Ovary (tissue), 9 donors: ENCODE results near the gene EYA3. TPM values are rescaled to one million over a fixed set of nuclear protein-coding genes. Genes with fewer than 3 reads are reported as not detected.

ENCODE experiments used
- DNase-seq, 5 donors: peaks; one replicate each; pipeline ENCODE4 v3.0.0-alpha.2; 2019 to 2020
- H3K27ac ChIP-seq, 2 donors: fragments of 200-600 bp; one replicate each; pipeline versions ENCODE4 v1.5.1 to v1.8.0; 2019 to 2022
- H3K27me3 ChIP-seq: fragments of 200-600 bp; one replicate; pipeline ENCODE4 v1.8.0; 2022
- H3K36me3 ChIP-seq: fragments of 200-600 bp; sonication (generic); one replicate; pipeline ENCODE4 v1.5.1; 2019
- H3K4me1 ChIP-seq: one replicate; pipeline ENCODE4 v1.8.1; 2013; ENCODE audit warnings: mild to moderate bottlenecking, moderate library complexity; ENCODE audit not compliant: insufficient read depth
- H3K4me3 ChIP-seq: fragments of 200-600 bp; sonication (generic); one replicate; pipeline ENCODE4 v1.5.1; 2017
- H3K9me3 ChIP-seq, 2 donors: fragments of 200-600 bp in 1 of 2; sonication (generic) in 1 of 2; one replicate each; pipeline versions ENCODE4 v1.5.1 to v1.8.1; 2013 to 2019; ENCODE audit warnings: mild to moderate bottlenecking in 1 of 2, moderate library complexity in 1 of 2
- CTCF ChIP-seq, 3 donors: fragments of 450-650 bp in 2 of 3; fragments of 200-600 bp in 1 of 3; IDR thresholded peaks; one replicate each; pipeline versions ENCODE4 v1.5.1 to v1.8.0; 2016 to 2022; ENCODE audit warnings: antibody characterized with exemption in 3 of 3, mild to moderate bottlenecking in 1 of 3
- EP300 ChIP-seq: sonication (generic); formaldehyde crosslinking; IDR thresholded peaks from one replicate; pipeline ENCODE4 v1.6.1; 2017; ENCODE audit warnings: antibody characterized with exemption
- POLR2A ChIP-seq: fragments of 450-650 bp; IDR thresholded peaks from one replicate; pipeline ENCODE4 v1.6.1; 2017; ENCODE audit warnings: antibody characterized with exemption, mild to moderate bottlenecking, moderate library complexity
- WGBS, 3 donors: extraction: QIAGEN DNeasy Blood & Tissue Kit in 1 of 3; methylation state at CpG; one replicate each; pipeline versions ENCODE4 v1.1.5 to v1.1.7; 2013 to 2017; 5-methylcytosine and 5-hydroxymethylcytosine counted together
- intact Hi-C, 4 donors: fragments of 100-400 bp; cut with DNase I; formaldehyde crosslinking; loops; one replicate each; pipeline versions ENCODE4 v1.11.0 to v1.15.1; 2022 to 2023
- polyA plus RNA-seq, 2 donors: library from polyadenylated mRNA; stranded (reverse); fragments of 200-250 nt in 1 of 2; fragments of 350-450 nt in 1 of 2; fragmentation: Illumina TruSeq in 1 of 2; extraction: RNeasy Lipid Tissue Mini Kit (QIAGEN cat#74804) in 1 of 2; gene quantifications; one replicate each; pipeline ENCODE4 v1.2.3, GENCODE V29; 2013 to 2014
- total RNA-seq, 7 donors: library from RNA; depleted of rRNA in 2 of 7; stranded (reverse); fragments of >200 nt in 2 of 7; fragmentation: NEBNext Ultra II Directional in 3 of 7; extraction: Animal tissue kit (Norgen Biotek cat#: 25700) in 3 of 7; gene quantifications; one replicate each; pipeline versions ENCODE4 v1.1.0 to v1.2.4, GENCODE V29; 2016 to 2023
- donor health status: DM: no; HTN: no; CAD: no; lungs with moderate emphysema.
- donor health status: DM: no; HTN: no; CAD: no.
- donor health status: Bipolar disorder and iron deficiency.
- donor health status: DM: yes; HTN: yes; CAD: no.
- donor health status: DM: no; HTN: no; CAD: no.
- donor health status: DM: yes; HTN: yes; CAD: no.

The EYA3 gene
- total and polyA plus RNA-seq, 9 donors, result 5.4 to 25.7 (median 14.6) TPM

GRCh38 chr1:27936370-27936769 is 152.0 kb downstream of the EYA3 start:
- no peak overlapping the region for H3K4me3 ChIP-seq
- intact Hi-C loops, result loop anchor here in 1 of 4 donors (5.0 kb wide), 1 partner anchor 1884 kb away; no protein-coding TSS in a partner anchor
- no peaks in the 10 kb centered on the region for H3K27me3 ChIP-seq
- WGBS, 3 donors, result 39 to 85% (median 74%) methylated on average over 5 of the region's 5 CpGs
- H3K36me3 ChIP-seq, result no peaks in the 10 kb centered on the region
- no peak overlapping the region for H3K27ac ChIP-seq
- no peak for DNase-seq
- H3K4me1 ChIP-seq, result peaks cover 2% of the 10 kb centered on the region
- H3K9me3 ChIP-seq, result no peaks in the 10 kb centered on the region
- TF ChIP-seq CTCF (IDR thresholded peaks at IDR 0.05) (no peak), EP300 (no peak), POLR2A (no peak)

GRCh38 chr1:27935721-27936120 is 152.7 kb downstream of the EYA3 start:
- peaks cover 2% of the 10 kb centered on the region for H3K4me1 ChIP-seq
- intact Hi-C loops, result loop anchor here in 1 of 4 donors (5.0 kb wide), 1 partner anchor 1883 kb away; no protein-coding TSS in a partner anchor
- H3K27ac ChIP-seq, result no peak overlapping the region
- DNase-seq, result no peak
- H3K36me3 ChIP-seq, result no peaks in the 10 kb centered on the region
- H3K27me3 ChIP-seq, result no peaks in the 10 kb centered on the region
- 30 to 62% (median 49%) methylated on average over 8 of the region's 8 CpGs for WGBS, 3 donors
- TF ChIP-seq CTCF (IDR thresholded peaks at IDR 0.05) (no peak), POLR2A (no peak), EP300 (no peak)
- H3K4me3 ChIP-seq, result no peak overlapping the region
- no peaks in the 10 kb centered on the region for H3K9me3 ChIP-seq

GRCh38 chr1:27934818-27935549 is 153.4 kb downstream of the EYA3 start, which contains the start of gene SMPDL3B:
Gene SMPDL3B (plus strand): TSS chr1:27935000. CDS start chr1:27935184, 184 bp downstream.
- intact Hi-C loops, result loop anchor here in 1 of 4 donors (5.0 kb wide), 1 partner anchor 1883 kb away; no protein-coding TSS in a partner anchor
- WGBS, 3 donors, result 1 to 7% (median 1%) methylated on average over 16 of the region's 16 CpGs

DNA sequence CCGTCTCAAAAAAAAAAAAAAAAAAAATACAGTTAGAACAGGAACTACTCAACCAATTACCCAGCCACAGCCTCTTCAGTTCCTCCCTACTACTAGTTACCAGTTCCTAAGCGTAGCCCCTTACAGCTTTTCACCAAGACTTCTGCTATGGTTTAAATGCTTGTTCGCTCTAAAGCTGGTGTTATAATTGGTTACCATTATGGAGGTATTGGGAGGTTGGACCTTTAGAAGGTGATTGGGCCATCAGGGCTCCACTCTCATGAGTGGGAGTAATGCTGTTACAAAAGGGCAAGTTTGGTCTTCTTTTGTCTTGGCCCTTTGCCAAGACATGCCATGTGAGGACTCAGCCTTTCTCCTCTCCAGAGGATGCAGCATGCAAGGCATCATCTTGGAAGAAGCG is 156.7 kb downstream of the EYA3 start:
- no peak for TF ChIP-seq POLR2A
- no peak for TF ChIP-seq EP300
- H3K27me3 ChIP-seq, result no peaks in the 10 kb centered on the region
- no peak overlapping the region for H3K4me3 ChIP-seq
- no peaks in the 10 kb centered on the region for H3K9me3 ChIP-seq
- WGBS, 3 donors, result 74 to 85% (median 79%) methylated on average over 4 of the region's 4 CpGs
- no peaks in the 10 kb centered on the region for H3K36me3 ChIP-seq
- no peak for DNase-seq
- H3K4me1 ChIP-seq, result peaks cover 2% of the 10 kb centered on the region
- intact Hi-C loops, result no loop called here
- no peak overlapping the region for H3K27ac ChIP-seq

More at GRCh38 chr1:27934818-27935549, 153.4 kb downstream of the EYA3 start, which contains the start of gene SMPDL3B:
- H3K27me3 ChIP-seq, result no peaks in the 10 kb centered on the region
- H3K27ac ChIP-seq, result no peak within 1 kb of the TSS
- H3K4me1 ChIP-seq, result peaks cover 2% of the 10 kb centered on the region
- no peaks in the 10 kb centered on the region for H3K9me3 ChIP-seq
- no peak within 1 kb of the TSS for H3K4me3 ChIP-seq
- TF ChIP-seq POLR2A (no peak), CTCF (IDR thresholded peaks at IDR 0.05) (no peak), EP300 (no peak)
- no peak for DNase-seq
- no peaks in the 10 kb centered on the region for H3K36me3 ChIP-seq

GRCh38 chr1:27931184-27931583 is 157.2 kb downstream of the EYA3 start:
- H3K4me3 ChIP-seq, result no peak overlapping the region
- H3K4me1 ChIP-seq, result peaks cover 2% of the 10 kb centered on the region
- DNase-seq, result no peak
- no peaks in the 10 kb centered on the region for H3K9me3 ChIP-seq
- intact Hi-C loops, result no loop called here
- no peaks in the 10 kb centered on the region for H3K27me3 ChIP-seq
- TF ChIP-seq POLR2A, result no peak
- no peak for TF ChIP-seq EP300
- no peak for TF ChIP-seq CTCF (IDR thresholded peaks at IDR 0.05)
- no peaks in the 10 kb centered on the region for H3K36me3 ChIP-seq
- no peak overlapping the region for H3K27ac ChIP-seq
- WGBS, 3 donors, result 85 to 93% (median 90%) methylated on average over 6 of the region's 6 CpGs
